MCF 10A (cell line): ENCODE data around the gene TSSC4. TPM values are rescaled to one million over a fixed set of nuclear protein-coding genes. Genes with fewer than 3 reads are reported as not detected.

ENCODE experiments used
- BruUV-seq: library from RNA; stranded (reverse); fragments of 400-500 nt; replicated peaks from 2 replicates; lab custom pipeline; 2021; lab: Mats Ljungman, UMichigan
- CTCF ChIA-PET: fragments of 300-600 bp; sonication (Branson Sonifier 250); formaldehyde crosslinking; extraction: SDS; loops from one replicate; lab custom pipeline; 2021; ENCODE audit warnings: antibody characterized with exemption, inconsistent platforms; lab: Yijun Ruan, JAX
- POLR2A ChIA-PET: fragments of 300-600, 350-650 bp; sonication (Branson Sonifier 250); formaldehyde crosslinking; extraction: SDS; loops from one replicate; lab custom pipeline; 2020; ENCODE audit warnings: antibody characterized with exemption, inconsistent platforms; lab: Yijun Ruan, JAX
- DNase-seq: peaks from one replicate; pipeline ENCODE4 v3.0.0-alpha.2; 2018; ENCODE audit not compliant: unreplicated experiment
- H3K27ac Mint-ChIP-seq: one replicate; pipeline ENCODE4 v1.8.0; 2022; ENCODE audit warnings: mild to moderate bottlenecking, low read depth, mixed read lengths; ENCODE audit not compliant: unreplicated experiment
- H3K27me3 Mint-ChIP-seq: one replicate; pipeline ENCODE4 v1.8.0; 2022; ENCODE audit warnings: mixed read lengths; ENCODE audit not compliant: insufficient read depth, unreplicated experiment
- H3K36me3 Mint-ChIP-seq: one replicate; pipeline ENCODE4 v1.8.0; 2022; ENCODE audit warnings: mild to moderate bottlenecking, moderate library complexity, mixed read lengths; ENCODE audit not compliant: insufficient read depth, unreplicated experiment
- H3K4me1 Mint-ChIP-seq: one replicate; pipeline ENCODE4 v1.8.0; 2022; ENCODE audit warnings: mixed read lengths; ENCODE audit not compliant: insufficient read depth, unreplicated experiment
- H3K4me3 Mint-ChIP-seq: one replicate; pipeline ENCODE4 v1.8.0; 2022; ENCODE audit warnings: mild to moderate bottlenecking, moderate library complexity, mixed read lengths; ENCODE audit not compliant: unreplicated experiment
- H3K9me3 Mint-ChIP-seq: one replicate; pipeline ENCODE4 v1.8.0; 2022; ENCODE audit warnings: mixed read lengths; ENCODE audit not compliant: unreplicated experiment
- intact Hi-C: fragments of 100-400 bp; cut with micrococcal nuclease; formaldehyde crosslinking; loops from 2 replicates; pipeline ENCODE4 v1.14.1; 2022
- total RNA-seq: library from RNA; stranded (reverse); gene quantifications from 2 replicates; pipeline ENCODE4 v1.2.3, GENCODE V29; 2022
- TF ChIP-seq, protein P1 (sequence below): fragments of 200-600 bp; IDR thresholded peaks from one replicate; pipeline ENCODE4 v1.8.0; 2022; ENCODE audit warnings: antibody characterized with exemption, mild to moderate bottlenecking; ENCODE audit not compliant: unreplicated experiment

The TSSC4 gene
- total RNA-seq, 1 experiment from 2014 or later: 70.3 TPM

DNA sequence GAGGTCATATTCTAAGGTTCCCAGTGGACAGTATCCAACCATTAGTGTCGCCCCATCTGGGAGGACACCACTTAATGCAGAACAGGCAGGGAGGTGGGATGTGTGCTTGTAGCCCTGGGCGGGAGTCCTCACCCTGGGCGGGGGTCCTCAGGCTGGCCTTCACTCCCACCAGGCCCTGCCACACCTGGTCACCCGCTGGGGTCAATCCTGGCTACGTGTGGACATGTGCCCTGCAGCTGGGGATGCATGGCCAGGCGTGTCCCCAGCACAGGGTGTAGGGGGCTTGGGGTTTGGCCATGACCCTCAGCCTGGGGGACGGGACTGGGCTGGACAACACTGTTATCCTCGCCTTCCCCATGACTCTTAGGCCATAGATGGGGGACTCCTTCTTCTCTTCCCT lies 25.0 kb downstream of the TSSC4 start:
- ChIA-PET CTCF (interaction anchor here (0.7 to 5.8 kb wide), 4 partner anchors 18 to 485 kb away, joined by 3 to 76 read pairs (median 4); no protein-coding TSS in a partner anchor), POLR2A (interaction anchor here (1.0 kb wide), 1 partner anchor 120 kb away, joined by 6 read pairs; no protein-coding TSS in a partner anchor)
- H3K27ac Mint-ChIP-seq: no peak overlapping the region
- no TSS peak for BruUV-seq
- H3K4me3 Mint-ChIP-seq: no peak overlapping the region
- TF ChIP-seq, protein P1, sequence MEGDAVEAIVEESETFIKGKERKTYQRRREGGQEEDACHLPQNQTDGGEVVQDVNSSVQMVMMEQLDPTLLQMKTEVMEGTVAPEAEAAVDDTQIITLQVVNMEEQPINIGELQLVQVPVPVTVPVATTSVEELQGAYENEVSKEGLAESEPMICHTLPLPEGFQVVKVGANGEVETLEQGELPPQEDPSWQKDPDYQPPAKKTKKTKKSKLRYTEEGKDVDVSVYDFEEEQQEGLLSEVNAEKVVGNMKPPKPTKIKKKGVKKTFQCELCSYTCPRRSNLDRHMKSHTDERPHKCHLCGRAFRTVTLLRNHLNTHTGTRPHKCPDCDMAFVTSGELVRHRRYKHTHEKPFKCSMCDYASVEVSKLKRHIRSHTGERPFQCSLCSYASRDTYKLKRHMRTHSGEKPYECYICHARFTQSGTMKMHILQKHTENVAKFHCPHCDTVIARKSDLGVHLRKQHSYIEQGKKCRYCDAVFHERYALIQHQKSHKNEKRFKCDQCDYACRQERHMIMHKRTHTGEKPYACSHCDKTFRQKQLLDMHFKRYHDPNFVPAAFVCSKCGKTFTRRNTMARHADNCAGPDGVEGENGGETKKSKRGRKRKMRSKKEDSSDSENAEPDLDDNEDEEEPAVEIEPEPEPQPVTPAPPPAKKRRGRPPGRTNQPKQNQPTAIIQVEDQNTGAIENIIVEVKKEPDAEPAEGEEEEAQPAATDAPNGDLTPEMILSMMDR: no peak
- intact Hi-C loops: no loop called here
- no peaks in the 10 kb centered on the region for H3K4me1 Mint-ChIP-seq
- no peaks in the 10 kb centered on the region for H3K36me3 Mint-ChIP-seq
- DNase-seq: no peak
- H3K27me3 Mint-ChIP-seq: no peaks in the 10 kb centered on the region
- no peaks in the 10 kb centered on the region for H3K9me3 Mint-ChIP-seq

DNA sequence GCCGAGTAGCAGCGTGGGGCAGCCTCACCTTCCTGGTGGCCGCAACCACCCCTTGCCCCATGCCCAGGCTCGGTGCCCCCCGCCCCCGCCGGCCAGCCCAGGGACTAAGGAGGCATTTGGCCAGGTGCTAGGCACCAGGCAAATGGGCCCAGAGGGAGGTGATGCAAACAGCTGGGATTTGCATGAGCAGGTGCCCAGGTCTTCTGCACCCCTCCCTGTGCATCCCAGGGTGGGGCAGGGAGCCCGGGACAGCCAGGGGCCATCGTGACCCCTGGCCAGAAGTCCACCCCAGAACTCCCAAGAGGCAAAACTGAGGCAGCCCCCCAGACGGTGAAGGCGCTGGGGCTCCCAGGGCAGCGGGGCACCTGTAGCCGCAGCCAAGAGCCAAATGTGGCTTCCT lies 25.7 kb downstream of the TSSC4 start:
- Mint-ChIP-seq H3K27me3 (no peaks in the 10 kb centered on the region), H3K27ac (no peak overlapping the region), H3K4me3 (no peak overlapping the region), H3K36me3 (no peaks in the 10 kb centered on the region), H3K4me1 (no peaks in the 10 kb centered on the region), H3K9me3 (no peaks in the 10 kb centered on the region)
- TF ChIP-seq, protein P1: no peak
- intact Hi-C loops: no loop called here
- BruUV-seq: no TSS peak
- POLR2A ChIA-PET: interaction anchor here (0.7 to 1.0 kb wide), 2 partner anchors 121 to 156 kb away, joined by 3 to 6 read pairs; no protein-coding TSS in a partner anchor
- DNase-seq: no peak
- CTCF ChIA-PET: interaction anchor here (0.6 to 5.8 kb wide), 6 partner anchors 15 to 586 kb away, joined by 3 to 76 read pairs (median 4); no protein-coding TSS in a partner anchor

DNA sequence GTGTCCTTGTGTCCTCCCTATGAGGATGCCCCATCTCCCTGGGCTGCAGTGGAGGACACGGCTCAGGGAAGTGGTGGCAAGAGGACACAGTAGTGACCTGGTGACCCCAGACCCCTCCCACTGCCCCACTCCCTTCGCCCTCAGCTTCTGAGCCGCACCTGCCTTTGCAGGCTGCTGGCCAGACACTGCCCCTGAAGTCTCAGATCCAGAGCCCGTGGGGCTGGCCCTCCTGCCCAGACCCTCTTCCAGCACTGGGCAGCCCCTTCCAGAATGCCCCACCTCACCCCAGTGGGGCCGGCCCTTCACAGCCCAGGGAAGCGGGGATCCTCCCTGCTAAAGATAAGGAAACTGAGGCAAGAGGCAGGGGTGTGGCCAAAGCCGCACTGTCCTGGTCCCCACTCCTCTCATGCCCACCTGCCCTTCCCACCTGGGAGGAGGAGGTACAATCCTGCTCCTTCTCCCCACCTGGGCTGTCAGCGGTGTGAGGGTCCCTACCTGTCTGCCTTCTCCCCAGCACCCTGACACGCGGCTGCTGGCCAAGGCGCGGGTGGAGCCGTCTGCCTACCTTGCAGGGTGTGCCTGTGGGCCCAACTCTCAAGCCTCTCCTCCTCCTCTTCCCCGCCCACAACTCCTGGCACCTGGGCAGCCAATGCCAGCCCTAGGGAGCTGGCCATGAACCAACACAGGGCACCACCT lies 26.4 kb downstream of the TSSC4 start:
- H3K27ac Mint-ChIP-seq: no peak overlapping the region
- DNase-seq: no peak
- TF ChIP-seq, protein P1: no peak
- no peak overlapping the region for H3K4me3 Mint-ChIP-seq
- H3K9me3 Mint-ChIP-seq: no peaks in the 10 kb centered on the region
- no TSS peak for BruUV-seq
- intact Hi-C loops: no loop called here
- CTCF ChIA-PET: interaction anchor here (0.6 to 5.8 kb wide), 9 partner anchors 7 to 585 kb away, joined by 3 to 76 read pairs (median 4); no protein-coding TSS in a partner anchor
- H3K36me3 Mint-ChIP-seq: no peaks in the 10 kb centered on the region
- H3K4me1 Mint-ChIP-seq: no peaks in the 10 kb centered on the region
- H3K27me3 Mint-ChIP-seq: no peaks in the 10 kb centered on the region
- POLR2A ChIA-PET: no interaction called here

DNA sequence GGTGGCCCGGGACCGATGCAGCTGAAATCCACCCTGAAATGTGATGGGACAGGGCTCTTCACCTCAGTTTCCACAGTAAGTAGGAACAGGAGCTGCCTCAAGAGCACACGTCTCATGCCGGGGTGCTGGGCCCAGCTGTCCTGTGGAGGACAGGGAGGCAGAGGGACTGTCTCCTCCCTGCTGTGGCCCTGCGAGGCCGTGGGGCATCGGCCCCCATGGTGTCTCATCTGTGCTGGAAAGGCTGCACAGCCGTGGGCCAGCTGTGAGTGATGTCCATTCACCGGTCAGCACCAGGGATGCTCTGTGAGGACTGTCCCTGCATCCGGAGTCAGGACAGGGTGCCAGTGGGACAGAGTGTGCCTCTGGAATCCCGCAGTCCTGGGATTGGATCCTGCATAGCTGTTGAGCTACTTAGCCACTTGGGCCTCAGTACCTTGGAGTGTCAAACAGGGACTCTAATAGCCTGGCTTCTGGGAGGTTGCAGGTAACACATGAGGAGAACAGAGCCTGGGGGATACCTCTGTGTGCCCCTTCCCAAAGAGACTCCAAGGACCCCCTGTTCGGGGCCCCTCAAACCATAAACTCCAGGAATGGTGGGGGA lies 27.3 kb downstream of the TSSC4 start:
- intact Hi-C loops: loop anchor here (1.0 kb wide), 1 partner anchor 460 kb away; no protein-coding TSS in a partner anchor
- Mint-ChIP-seq H3K27me3 (no peaks in the 10 kb centered on the region), H3K4me1 (no peaks in the 10 kb centered on the region), H3K27ac (no peak overlapping the region), H3K9me3 (no peaks in the 10 kb centered on the region), H3K4me3 (no peak overlapping the region), H3K36me3 (no peaks in the 10 kb centered on the region)
- CTCF ChIA-PET: interaction anchor here (0.5 to 5.8 kb wide), 11 partner anchors 8 to 751 kb away, joined by 3 to 76 read pairs (median 3); no protein-coding TSS in a partner anchor
- POLR2A ChIA-PET: no interaction called here
- no TSS peak for BruUV-seq
- DNase-seq: no peak
- TF ChIP-seq, protein P1: no peak
